CD8-positive, alpha-beta memory T cell (primary cell): ENCODE results near the gene SEC22C. TPM values are rescaled to one million over a fixed set of nuclear protein-coding genes. Genes with fewer than 3 reads are reported as not detected.

Experiments used
- CTCF ChIA-PET: fragments of 350-600 bp; sonication (Branson Sonifier 250); formaldehyde crosslinking; loops from one replicate; lab custom pipeline; 2021; ENCODE audit warnings: antibody characterized with exemption; lab: Charles Lee
- POLR2A ChIA-PET: fragments of 350-600 bp; sonication (Branson Sonifier 250); formaldehyde crosslinking; loops from one replicate; lab custom pipeline; 2021; ENCODE audit warnings: antibody characterized with exemption; lab: Charles Lee
- DNase-seq, 5 donors: peaks; one replicate each; pipeline versions ENCODE4 v3.0.0 to v3.0.0-alpha.2; 2020 to 2022; ENCODE audit warnings: mixed read lengths in 1 of 5
- H3K27ac ChIP-seq: one replicate; pipeline ENCODE4 v1.7.0; 2013; ENCODE audit warnings: low read depth, mild to moderate bottlenecking, low read length, moderate library complexity
- H3K27me3 ChIP-seq: 2 replicates; pipeline ENCODE4 v1.7.0; 2013; ENCODE audit warnings: low read length, mild to moderate bottlenecking; ENCODE audit not compliant: insufficient read depth, poor library complexity, severe bottlenecking
- H3K36me3 ChIP-seq: 2 replicates; pipeline ENCODE4 v1.7.0; 2013; ENCODE audit warnings: mild to moderate bottlenecking, low read length, moderate library complexity; ENCODE audit not compliant: insufficient read depth
- H3K4me1 ChIP-seq: 2 replicates; pipeline ENCODE4 v1.7.0; 2013; ENCODE audit warnings: mild to moderate bottlenecking, low read length, moderate library complexity; ENCODE audit not compliant: insufficient read depth
- H3K4me3 ChIP-seq: 2 replicates; pipeline ENCODE4 v1.7.0; 2013; ENCODE audit warnings: mild to moderate bottlenecking, low read length
- H3K9me3 ChIP-seq: 2 replicates; pipeline ENCODE4 v1.7.0; 2013; ENCODE audit warnings: mild to moderate bottlenecking, low read length
- H3K27ac Mint-ChIP-seq, 8 donors: one replicate each; pipeline ENCODE4 v1.8.0; 2020 to 2021; ENCODE audit warnings: mixed read lengths in 8 of 8, mild to moderate bottlenecking in 6 of 8, inconsistent platforms in 3 of 8, moderate library complexity in 3 of 8
- H3K27me3 Mint-ChIP-seq, 2 donors: one replicate each; pipeline ENCODE4 v1.8.0; 2020 to 2021; ENCODE audit warnings: mixed read lengths in 2 of 2, mild to moderate bottlenecking in 1 of 2, moderate library complexity in 1 of 2
- H3K36me3 Mint-ChIP-seq, 3 donors: one replicate each; pipeline ENCODE4 v1.8.0; 2020 to 2021; ENCODE audit warnings: mixed read lengths in 3 of 3, inconsistent platforms in 1 of 3, mild to moderate bottlenecking in 1 of 3
- H3K4me1 Mint-ChIP-seq, 3 donors: one replicate each; pipeline ENCODE4 v1.8.0; 2020 to 2021; ENCODE audit warnings: mixed read lengths in 3 of 3, inconsistent platforms in 1 of 3, mild to moderate bottlenecking in 1 of 3
- H3K4me3 Mint-ChIP-seq, 7 donors: one replicate each; pipeline ENCODE4 v1.8.0; 2020 to 2021; ENCODE audit warnings: mixed read lengths in 7 of 7, mild to moderate bottlenecking in 6 of 7, moderate library complexity in 4 of 7, inconsistent platforms in 2 of 7
- H3K9me3 Mint-ChIP-seq, 5 donors: one replicate each; pipeline ENCODE4 v1.8.0; 2020 to 2022; ENCODE audit warnings: mixed read lengths in 5 of 5, mild to moderate bottlenecking in 3 of 5, moderate library complexity in 2 of 5, inconsistent platforms in 1 of 5
- polyA plus RNA-seq: library from polyadenylated mRNA; unstranded; fragments of 300-500 nt; fragmentation: Illumina TruSeq; gene quantifications from one replicate; pipeline ENCODE4 v1.2.3, GENCODE V29; 2021
- total RNA-seq, 2 experiments: library from RNA; stranded (reverse); gene quantifications; one replicate each; pipeline ENCODE4 v1.2.3, GENCODE V29; 2021

Gene SEC22C
- total and polyA plus RNA-seq, 3 experiments from 2014 or later = 45.5 to 53.6 (median 52.6) TPM

GRCh38 chr3:42501321-42501680, 80.5 kb downstream of the SEC22C start:
- Mint-ChIP-seq H3K4me1 (peaks cover 22 to 35% (median 22%) of the 10 kb centered on the region in 3 donors), H3K36me3 (peaks cover 0 to 4% (median 0%) of the 10 kb centered on the region in 3 donors), H3K4me3 (peak overlapping the region; percentile 88 to 98 (median 93)), H3K9me3 (no peaks in the 10 kb centered on the region), H3K27me3 (peaks cover 19 to 24% of the 10 kb centered on the region in 2 donors), H3K27ac (peak overlapping the region in 2 of 8 donors; percentile 17 to 72)
- DNase-seq = peak in 1 of 5 donors; percentile 11
- no peaks in the 10 kb centered on the region for H3K36me3 ChIP-seq
- ChIA-PET POLR2A (interaction anchor here (0.7 to 2.7 kb wide), 5 partner anchors 32 to 100 kb away, joined by 3 to 12 read pairs (median 5); partner anchors contain the start of gene NKTR), CTCF (interaction anchor here (0.8 to 4.6 kb wide), 17 partner anchors 10 to 254 kb away, joined by 3 to 178 read pairs (median 7); partner anchors contain the start of genes NKTR and SS18L2)
- H3K27me3 ChIP-seq = peaks cover 22% of the 10 kb centered on the region
- H3K4me1 ChIP-seq = peaks cover 25% of the 10 kb centered on the region
- H3K27ac ChIP-seq = peak overlapping the region; percentile 38
- peak overlapping the region; percentile 95 for H3K4me3 ChIP-seq
- no peaks in the 10 kb centered on the region for H3K9me3 ChIP-seq

DNA sequence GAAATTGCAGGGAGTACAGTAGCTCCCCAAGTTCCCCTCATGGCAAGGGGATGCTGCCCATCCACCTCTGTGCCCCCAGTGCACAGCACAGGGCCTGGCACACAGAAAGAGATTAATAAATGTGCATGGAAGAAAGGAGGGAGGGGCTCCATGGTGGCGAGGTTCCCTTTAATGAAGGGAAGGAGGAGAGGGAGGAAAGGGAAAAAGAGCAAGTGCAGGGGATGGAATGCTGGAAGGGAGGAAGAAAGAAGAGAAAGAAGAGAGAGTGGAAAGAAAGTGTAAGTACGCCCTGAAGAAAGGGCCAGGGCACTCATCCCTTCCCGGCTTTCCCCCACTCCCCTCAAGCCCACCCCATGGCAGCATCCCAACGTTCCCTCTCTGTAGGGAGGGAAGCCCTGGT, 80.9 kb downstream of the SEC22C start:
- Mint-ChIP-seq H3K4me1 (peaks cover 22 to 35% (median 22%) of the 10 kb centered on the region in 3 donors), H3K9me3 (no peaks in the 10 kb centered on the region), H3K27ac (peak overlapping the region in 3 of 8 donors; percentile 0 to 66 (median 16)), H3K4me3 (peak overlapping the region; percentile 67 to 98 (median 87)), H3K27me3 (peaks cover 19 to 27% of the 10 kb centered on the region in 2 donors), H3K36me3 (peaks cover 0 to 4% (median 0%) of the 10 kb centered on the region in 3 donors)
- Histone ChIP-seq H3K36me3 (no peaks in the 10 kb centered on the region), H3K27ac (no peak overlapping the region), H3K9me3 (no peaks in the 10 kb centered on the region), H3K4me3 (no peak overlapping the region), H3K4me1 (peaks cover 25% of the 10 kb centered on the region), H3K27me3 (peaks cover 22% of the 10 kb centered on the region)
- ChIA-PET CTCF (interaction anchor here (0.8 to 4.6 kb wide), 16 partner anchors 9 to 254 kb away, joined by 3 to 178 read pairs (median 7); partner anchors contain the start of genes NKTR and SS18L2), POLR2A (interaction anchor here (1.4 to 2.7 kb wide), 4 partner anchors 33 to 100 kb away, joined by 4 to 12 read pairs (median 8); partner anchors contain the start of gene NKTR)
- DNase-seq = no peak

- DNase-seq = no peak
- POLR2A ChIA-PET = no interaction called here
Observed at GRCh38 chr3:42500091-42500490, 81.7 kb downstream of the SEC22C start.

GRCh38 chr3:42499478-42499871, 82.3 kb downstream of the SEC22C start:
- Mint-ChIP-seq H3K4me1 (peaks cover 22 to 35% (median 22%) of the 10 kb centered on the region in 3 donors), H3K27me3 (peaks cover 19 to 27% of the 10 kb centered on the region in 2 donors), H3K36me3 (peaks cover 0 to 4% (median 0%) of the 10 kb centered on the region in 3 donors), H3K9me3 (no peaks in the 10 kb centered on the region), H3K27ac (peak overlapping the region in 1 of 8 donors; percentile 19), H3K4me3 (peak overlapping the region in 2 of 7 donors; percentile 19 to 41)
- no peak for DNase-seq
- Histone ChIP-seq H3K27ac (no peak overlapping the region), H3K9me3 (no peaks in the 10 kb centered on the region), H3K27me3 (peaks cover 22% of the 10 kb centered on the region), H3K4me1 (peaks cover 25% of the 10 kb centered on the region), H3K36me3 (no peaks in the 10 kb centered on the region), H3K4me3 (no peak overlapping the region)
- CTCF ChIA-PET = interaction anchor here (1.0 kb wide), 1 partner anchor 48 kb away, joined by 4 read pairs; no protein-coding TSS in a partner anchor
- POLR2A ChIA-PET = no interaction called here

More at GRCh38 chr3:42500091-42500490, 81.7 kb downstream of the SEC22C start:
- CTCF ChIA-PET = interaction anchor here (1.3 to 4.6 kb wide), 5 partner anchors 12 to 253 kb away, joined by 3 to 178 read pairs (median 27); partner anchors contain the start of gene SS18L2
- peak overlapping the region in 1 of 8 donors; percentile 24 for H3K27ac Mint-ChIP-seq
- H3K9me3 Mint-ChIP-seq = no peaks in the 10 kb centered on the region
- peaks cover 22 to 35% (median 22%) of the 10 kb centered on the region in 3 donors for H3K4me1 Mint-ChIP-seq
- Histone ChIP-seq H3K27me3 (peaks cover 22% of the 10 kb centered on the region), H3K4me1 (peaks cover 25% of the 10 kb centered on the region), H3K4me3 (no peak overlapping the region), H3K36me3 (no peaks in the 10 kb centered on the region), H3K9me3 (no peaks in the 10 kb centered on the region), H3K27ac (no peak overlapping the region)
- H3K36me3 Mint-ChIP-seq = peaks cover 0 to 4% (median 0%) of the 10 kb centered on the region in 3 donors
- peak overlapping the region in 4 of 7 donors; percentile 78 to 98 (median 88) for H3K4me3 Mint-ChIP-seq
- peaks cover 19 to 27% of the 10 kb centered on the region in 2 donors for H3K27me3 Mint-ChIP-seq

- Histone ChIP-seq H3K36me3 (no peaks in the 10 kb centered on the region), H3K9me3 (no peaks in the 10 kb centered on the region), H3K27me3 (peaks cover 22% of the 10 kb centered on the region), H3K4me3 (no peak overlapping the region), H3K27ac (no peak overlapping the region), H3K4me1 (peaks cover 20% of the 10 kb centered on the region)
- Mint-ChIP-seq H3K9me3 (no peaks in the 10 kb centered on the region), H3K27ac (peak overlapping the region in 1 of 8 donors; percentile 19), H3K27me3 (peaks cover 19 to 27% of the 10 kb centered on the region in 2 donors), H3K36me3 (peaks cover 0 to 4% (median 0%) of the 10 kb centered on the region in 3 donors), H3K4me3 (no peak overlapping the region), H3K4me1 (peaks cover 19 to 30% (median 22%) of the 10 kb centered on the region in 3 donors)
- ChIA-PET CTCF (interaction anchor here (1.0 to 1.6 kb wide), 2 partner anchors 48 to 102 kb away, joined by 4 read pairs; no protein-coding TSS in a partner anchor), POLR2A (no interaction called here)
- no peak for DNase-seq
Observed at GRCh38 chr3:42498791-42499477, 82.8 kb downstream of the SEC22C start.

DNA sequence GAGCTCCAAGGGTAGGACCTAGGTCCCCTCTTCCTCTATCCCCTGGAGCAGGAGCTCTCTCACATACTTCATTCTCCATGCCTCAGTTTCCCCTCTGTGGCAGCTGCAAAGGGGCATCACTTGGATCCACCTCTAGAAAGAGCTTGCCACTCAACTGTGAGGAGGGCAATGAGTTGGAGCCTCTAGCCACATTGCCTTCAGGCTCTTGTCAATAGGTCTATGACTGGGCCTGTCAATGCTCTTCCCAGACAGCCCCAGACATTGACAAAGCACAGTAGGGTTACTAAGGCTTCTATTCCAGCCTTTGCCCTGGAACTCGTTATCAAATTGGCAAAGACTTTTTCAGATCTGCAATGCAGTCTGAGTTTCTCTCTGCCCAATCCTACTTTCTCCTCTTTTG, 83.7 kb downstream of the SEC22C start:
- Mint-ChIP-seq H3K4me3 (peak overlapping the region in 1 of 7 donors; percentile 63), H3K4me1 (peaks cover 13 to 21% (median 14%) of the 10 kb centered on the region in 3 donors), H3K27ac (no peak overlapping the region), H3K36me3 (peaks cover 0 to 4% (median 0%) of the 10 kb centered on the region in 3 donors), H3K27me3 (peaks cover 21 to 27% of the 10 kb centered on the region in 2 donors), H3K9me3 (no peaks in the 10 kb centered on the region)
- H3K9me3 ChIP-seq = no peaks in the 10 kb centered on the region
- ChIA-PET POLR2A (no interaction called here), CTCF (interaction anchor here (1.0 to 1.6 kb wide), 2 partner anchors 38 to 103 kb away, joined by 4 to 8 read pairs; no protein-coding TSS in a partner anchor)
- H3K27ac ChIP-seq = no peak overlapping the region
- DNase-seq = no peak
- H3K36me3 ChIP-seq = no peaks in the 10 kb centered on the region
- H3K4me3 ChIP-seq = no peak overlapping the region
- peaks cover 22% of the 10 kb centered on the region for H3K27me3 ChIP-seq
- H3K4me1 ChIP-seq = peaks cover 11% of the 10 kb centered on the region
